ENCODE measurements around the gene LRRC3. TPM values are rescaled to one million over a fixed set of nuclear protein-coding genes. Genes with fewer than 3 reads are reported as not detected.
"Not testable (repeated sequence)": the region's sequence is repeated elsewhere in the genome, so short reads cannot be mapped to it uniquely, and the experiment has no call there.

Gene LRRC3
- polyA plus RNA-seq, 1 donor, result 2.4 TPM

GRCh38 chr21:44498280-44499210 is 43.2 kb downstream of the LRRC3 start:
- DNase-seq, result no peak

GRCh38 chr21:44499211-44499560 is 43.9 kb downstream of the LRRC3 start:
- no peak for DNase-seq

GRCh38 chr21:44499631-44500030 is 44.3 kb downstream of the LRRC3 start:
- no peak for DNase-seq

GRCh38 chr21:44500111-44500510 is 44.8 kb downstream of the LRRC3 start:
- DNase-seq, result no peak

DNA sequence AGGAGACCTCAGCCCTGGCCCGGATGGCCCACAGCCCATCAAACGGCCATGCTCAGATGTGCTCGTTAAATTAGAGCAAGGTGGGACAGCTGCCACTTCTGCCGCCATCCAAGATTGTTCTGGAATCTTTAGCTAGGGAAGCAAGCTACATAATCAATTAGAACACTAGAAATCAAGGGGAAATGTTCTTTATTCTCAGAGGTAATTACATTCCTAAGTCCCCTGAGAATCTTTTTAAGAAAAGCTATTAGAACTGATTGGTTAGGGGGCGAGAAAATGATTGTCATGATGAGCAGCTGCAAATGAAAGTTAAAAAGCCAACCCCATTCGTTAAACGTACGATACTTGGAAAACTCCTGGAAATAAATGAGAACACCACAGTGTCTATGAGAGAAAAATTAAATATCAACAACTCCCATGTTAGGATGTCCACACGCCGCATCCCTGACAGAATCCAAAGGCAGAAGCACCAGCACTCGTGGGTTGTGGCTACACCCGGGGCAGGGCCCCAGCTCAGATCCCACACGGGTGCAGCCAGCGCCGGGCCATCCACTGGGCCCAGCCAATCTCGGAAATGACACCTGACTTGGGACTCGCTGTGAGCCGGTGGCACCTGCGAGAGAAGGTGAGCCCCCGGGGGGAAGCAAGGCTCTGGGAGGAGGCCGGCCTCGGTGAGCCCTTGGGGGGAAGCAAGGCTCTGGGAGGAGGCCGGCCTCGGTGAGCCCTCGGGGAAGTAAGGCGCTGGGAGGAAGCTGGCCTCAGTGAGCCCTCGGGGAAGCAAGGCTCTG is 47.1 kb downstream of the LRRC3 start:
- no peak for DNase-seq

DNA sequence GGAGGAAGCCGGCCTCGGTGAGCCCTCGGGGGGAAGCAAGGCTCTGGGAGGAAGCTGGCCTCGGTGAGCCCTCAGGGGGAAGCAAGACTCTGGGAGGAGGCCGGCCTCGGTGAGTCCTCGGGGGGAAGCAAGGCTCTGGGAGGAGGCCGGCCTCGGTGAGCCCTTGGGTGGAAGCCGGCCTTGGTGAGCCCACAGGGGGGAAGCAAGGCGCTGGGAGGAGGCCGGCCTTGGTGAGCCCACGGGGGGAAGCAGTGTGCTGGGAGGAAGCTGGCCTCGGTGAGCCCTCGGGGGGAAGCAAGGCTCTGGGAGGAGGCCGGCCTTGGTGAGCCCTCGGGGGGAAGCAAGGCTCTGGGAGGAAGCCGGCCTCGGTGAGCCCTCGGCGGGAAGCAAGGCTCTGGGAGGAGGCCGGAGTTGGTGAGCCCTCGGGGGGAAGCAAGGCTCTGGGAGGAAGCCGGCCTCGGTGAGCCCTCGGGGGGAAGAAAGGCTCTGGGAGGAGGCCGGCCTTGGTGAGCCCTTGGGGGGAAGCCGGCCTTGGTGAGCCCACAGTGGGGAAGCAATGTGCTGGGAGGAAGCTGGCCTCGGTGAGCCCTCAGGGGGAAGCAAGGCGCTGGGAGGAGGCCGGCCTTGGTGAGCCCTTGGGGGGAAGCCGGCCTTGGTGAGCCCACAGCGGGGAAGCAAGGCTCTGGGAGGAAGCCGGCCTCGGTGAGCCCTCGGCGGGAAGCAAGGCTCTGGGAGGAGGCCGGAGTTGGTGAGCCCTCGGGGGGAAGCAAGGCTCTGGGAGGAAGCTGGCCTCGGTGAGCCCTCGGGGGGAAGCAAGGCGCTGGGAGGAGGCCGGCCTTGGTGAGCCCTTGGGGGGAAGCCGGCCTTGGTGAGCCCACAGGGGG is 47.9 kb downstream of the LRRC3 start:
- DNase-seq, result not testable (repeated sequence)

- no peak for DNase-seq
These were observed 48.6 kb downstream of the LRRC3 start for GRCh38 chr21:44503901-44504399.

GRCh38 chr21:44505673-44506278 is 50.5 kb downstream of the LRRC3 start:
- DNase-seq, result no peak

DNA sequence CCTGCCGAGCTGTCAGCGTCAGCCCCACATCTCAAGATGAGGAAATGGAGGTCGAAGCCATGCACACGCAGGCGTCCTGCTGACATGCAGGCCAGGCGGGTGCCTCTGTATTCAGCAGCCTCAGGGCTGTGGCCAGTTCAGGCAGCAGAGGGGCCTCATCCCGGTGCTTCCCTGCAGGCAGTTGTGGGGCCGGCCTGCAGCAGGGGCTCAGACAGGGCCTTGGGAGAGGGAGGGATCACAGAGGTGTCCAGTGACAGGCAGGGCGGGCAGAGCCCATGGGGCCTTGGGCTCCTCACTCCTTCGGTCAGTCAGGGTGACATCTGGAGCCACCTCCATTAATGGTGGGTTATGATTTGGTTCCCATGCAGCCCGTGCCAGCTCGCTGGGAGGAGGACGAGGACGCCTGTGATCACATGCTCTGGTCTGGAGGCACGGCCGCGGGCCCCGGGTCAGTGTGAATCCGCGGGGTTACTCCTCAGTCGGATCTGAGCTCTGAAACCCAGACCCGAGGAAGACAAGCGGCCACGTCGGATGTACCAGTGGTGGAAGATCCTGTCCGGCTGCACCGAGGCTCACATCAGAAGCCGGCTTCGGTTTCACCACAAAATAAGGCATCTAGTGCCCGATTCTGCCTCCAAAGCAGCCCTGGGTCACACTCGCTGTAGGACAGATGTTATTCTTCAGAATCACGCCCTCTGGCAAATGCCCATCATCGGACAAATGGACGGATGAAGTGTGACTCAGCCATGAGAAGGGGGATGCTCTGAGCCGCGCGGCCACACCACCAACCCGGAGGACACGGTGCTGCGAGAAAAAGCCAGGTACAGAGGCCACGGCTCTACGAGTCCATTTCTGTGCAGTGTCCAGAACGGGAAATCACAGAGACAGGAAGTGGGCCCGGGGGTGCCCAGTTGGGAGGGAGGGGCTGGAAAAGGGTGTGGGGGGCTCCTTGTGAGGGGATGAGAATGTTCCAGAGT is 51.3 kb downstream of the LRRC3 start:
- no peak for DNase-seq

DNA sequence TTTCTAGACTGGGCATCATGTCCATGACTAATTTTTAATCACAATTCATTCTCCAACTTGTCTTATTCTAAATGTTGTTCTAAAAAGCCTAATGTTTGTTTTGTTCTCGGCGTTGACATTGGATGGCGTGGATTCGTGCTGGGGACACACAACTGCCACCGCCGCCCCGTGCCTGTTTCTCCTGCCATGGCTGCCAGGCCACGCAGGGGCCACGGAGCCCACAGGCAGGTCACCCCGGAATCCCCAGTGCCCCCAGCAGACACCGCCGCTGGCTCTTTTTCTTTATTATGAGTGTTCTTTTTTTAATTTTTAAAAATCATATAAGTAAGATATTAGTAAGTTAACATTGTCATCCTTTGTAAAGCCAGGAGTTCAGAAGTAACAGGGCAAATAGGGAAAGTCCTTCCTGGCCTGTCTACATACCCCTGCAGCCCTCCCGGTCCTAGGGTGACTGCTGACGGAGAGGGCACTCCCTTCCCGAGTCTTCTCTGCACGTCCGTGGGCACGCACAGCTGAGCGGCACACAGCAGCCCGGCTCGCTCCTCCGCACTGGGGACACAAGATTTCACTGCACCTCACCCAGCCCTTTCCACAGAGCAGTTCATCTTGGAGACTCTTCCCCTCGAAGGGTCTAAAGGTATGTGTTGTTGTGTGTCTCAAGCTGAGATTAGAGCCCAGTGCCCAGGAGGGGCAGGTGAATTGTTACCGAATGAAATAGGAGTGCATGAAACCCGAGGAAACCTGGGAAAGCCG is 52.5 kb downstream of the LRRC3 start:
- no peak for DNase-seq

- DNase-seq, result no peak
These were observed 53.1 kb downstream of the LRRC3 start for GRCh38 chr21:44508426-44508710.

DNA sequence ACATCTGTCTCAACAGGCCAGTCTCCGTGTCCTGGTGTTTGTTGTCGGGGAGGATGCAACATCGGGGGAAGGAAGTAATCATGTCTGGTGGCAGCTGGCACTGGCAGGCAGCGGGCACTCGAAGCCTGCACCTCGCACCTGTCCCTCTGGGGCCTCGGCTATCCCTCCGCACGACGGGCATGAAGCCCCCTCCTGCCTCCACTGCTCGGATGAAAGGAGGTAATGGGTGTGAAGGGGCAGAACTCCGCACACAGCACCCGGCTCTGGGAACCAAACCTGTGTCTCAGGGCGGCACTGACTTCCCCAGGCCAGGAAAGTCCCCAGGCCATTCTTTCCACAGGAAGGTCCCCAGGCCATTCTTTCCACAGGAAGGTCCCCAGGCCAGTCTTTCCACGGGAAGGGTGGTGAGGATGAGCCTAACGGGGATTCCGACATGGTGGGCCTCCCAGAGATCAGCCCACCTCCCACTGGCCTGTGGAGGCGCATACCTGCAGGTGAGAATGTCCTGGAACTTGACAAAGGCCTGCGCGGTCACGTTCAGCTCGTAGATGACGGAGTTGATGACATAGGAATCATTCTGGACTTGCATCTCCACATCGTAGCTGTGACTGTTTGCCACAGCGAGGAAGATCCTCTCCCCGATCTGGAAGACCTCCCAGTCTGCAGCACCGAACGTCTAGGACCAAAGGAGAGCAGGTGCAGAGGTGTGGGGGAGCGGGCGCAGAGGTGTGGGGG is 53.6 kb downstream of the LRRC3 start:
- no peak for DNase-seq

GRCh38 chr21:44509539-44509938 is 54.2 kb downstream of the LRRC3 start:
- DNase-seq, result no peak

GRCh38 chr21:44510109-44510507 is 54.8 kb downstream of the LRRC3 start:
- DNase-seq, result no peak

DNA sequence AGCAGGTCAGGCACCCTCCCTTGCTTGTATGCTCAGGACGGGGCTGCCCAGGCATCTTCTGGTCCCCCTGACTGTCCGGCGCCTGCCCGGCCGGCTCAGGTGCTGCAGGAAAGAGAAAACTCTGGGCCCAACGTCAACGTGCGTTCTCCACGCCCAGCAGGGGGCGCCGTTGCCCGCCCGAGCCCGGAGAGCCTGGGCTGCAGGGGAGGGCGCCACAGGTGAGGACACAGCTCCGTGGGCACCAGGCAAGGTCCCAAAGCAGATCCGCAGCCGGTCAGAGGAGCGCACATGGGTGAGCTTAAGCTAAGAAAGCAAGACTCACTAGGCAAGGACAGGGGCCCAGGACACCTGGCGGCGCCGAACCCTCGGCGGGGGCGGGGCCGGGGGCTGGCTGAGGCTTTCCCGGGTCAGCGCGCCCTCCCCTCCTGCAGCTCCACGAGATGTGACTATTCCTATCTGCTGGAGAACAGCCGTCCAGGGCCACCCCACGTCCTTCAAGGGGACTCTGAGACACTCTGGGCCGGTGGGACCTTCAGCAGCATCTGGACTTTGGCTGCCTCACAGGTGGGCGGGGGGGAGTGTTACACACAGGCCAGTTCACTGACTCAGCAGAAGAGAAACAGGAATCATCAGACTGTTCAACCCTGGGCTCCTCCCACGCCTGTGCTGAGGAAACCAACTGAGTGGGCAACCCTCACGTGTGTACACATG is 55.4 kb downstream of the LRRC3 start:
- peak; percentile 48 for DNase-seq

DNA sequence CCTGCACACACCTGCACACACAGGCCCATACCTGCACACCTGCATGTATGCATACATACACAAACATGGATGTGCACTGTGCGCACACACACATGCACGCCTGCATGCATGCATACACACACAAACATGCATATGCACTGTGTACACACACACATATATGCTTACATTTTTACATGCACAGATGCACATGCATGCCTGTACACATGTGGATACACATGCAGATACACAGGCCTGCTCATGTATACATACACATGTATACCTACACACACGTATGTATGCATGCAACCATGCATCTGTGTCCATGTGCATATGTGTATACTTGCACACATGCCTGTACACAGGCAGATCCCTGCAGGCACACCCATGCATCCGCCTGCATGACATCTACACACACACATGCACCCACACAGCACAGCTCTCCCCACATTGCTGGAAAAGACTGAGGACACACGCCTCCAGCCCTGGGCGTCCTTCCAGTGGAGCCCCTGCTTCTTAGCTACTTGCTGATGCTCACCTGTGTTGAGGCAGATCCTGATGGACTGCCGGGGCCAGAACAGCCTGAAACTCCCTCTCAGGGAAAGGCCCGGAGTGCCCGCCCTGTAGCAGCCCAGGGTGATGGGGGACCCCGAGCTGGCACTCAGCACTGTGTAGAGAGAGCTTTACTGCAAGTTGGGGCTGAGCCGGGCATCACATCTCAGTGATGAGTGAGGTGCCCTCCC is 56.1 kb downstream of the LRRC3 start:
- DNase-seq, result no peak
